Activated naive CD4-positive, alpha-beta T cell treated with anti-CD3 and anti-CD28 coated beads for 36 hours (primary cell): Measurements from ENCODE around the gene RBFA. TPM values are rescaled to one million over a fixed set of nuclear protein-coding genes. Genes with fewer than 3 reads are reported as not detected.

Source experiments
- CTCF ChIA-PET: fragments of 350-600 bp; sonication (Branson Sonifier 250); formaldehyde crosslinking; loops from one replicate; lab custom pipeline; 2021; ENCODE audit warnings: antibody characterized with exemption; lab: Charles Lee
- DNase-seq: peaks from one replicate; pipeline ENCODE4 v3.0.0-alpha.2; 2020
- H3K27ac Mint-ChIP-seq: one replicate; pipeline ENCODE4 v1.8.0; 2021; ENCODE audit warnings: mild to moderate bottlenecking, mixed read lengths
- H3K27me3 Mint-ChIP-seq: one replicate; pipeline ENCODE4 v1.8.0; 2021; ENCODE audit warnings: low read depth, mixed read lengths
- H3K36me3 Mint-ChIP-seq: one replicate; pipeline ENCODE4 v1.8.0; 2021; ENCODE audit warnings: low read depth, mixed read lengths
- H3K4me1 Mint-ChIP-seq: one replicate; pipeline ENCODE4 v1.8.0; 2021; ENCODE audit warnings: low read depth, mixed read lengths
- H3K4me3 Mint-ChIP-seq: one replicate; pipeline ENCODE4 v1.8.0; 2021; ENCODE audit warnings: mild to moderate bottlenecking, moderate library complexity, mixed read lengths
- H3K9me3 Mint-ChIP-seq: one replicate; pipeline ENCODE4 v1.8.0; 2021; ENCODE audit warnings: mixed read lengths
- intact Hi-C: fragments of 100-400 bp; cut with micrococcal nuclease; formaldehyde crosslinking; loops from one replicate; pipeline ENCODE4 v1.15.1; 2023
- total RNA-seq, 2 experiments: library from RNA; stranded (reverse); gene quantifications; one replicate each; pipeline ENCODE4 v1.2.3, GENCODE V29; 2021

Gene RBFA
- total RNA-seq, 2 experiments from 2014 or later, result 35.7 to 36.0 TPM

GRCh38 chr18:80046961-80047541, 12.8 kb downstream of the RBFA start:
- H3K36me3 Mint-ChIP-seq, result peaks cover 47% of the 10 kb centered on the region
- no peaks in the 10 kb centered on the region for H3K4me1 Mint-ChIP-seq
- CTCF ChIA-PET, result no interaction called here
- no peak overlapping the region for H3K4me3 Mint-ChIP-seq
- intact Hi-C loops, result no loop called here
- DNase-seq, result no peak
- peaks cover 12% of the 10 kb centered on the region for H3K9me3 Mint-ChIP-seq
- no peak overlapping the region for H3K27ac Mint-ChIP-seq
- no peaks in the 10 kb centered on the region for H3K27me3 Mint-ChIP-seq

GRCh38 chr18:80050797-80051196, 16.6 kb downstream of the RBFA start:
- no peak for DNase-seq
- peaks cover 37% of the 10 kb centered on the region for H3K9me3 Mint-ChIP-seq
- peaks cover 31% of the 10 kb centered on the region for H3K36me3 Mint-ChIP-seq
- no peak overlapping the region for H3K4me3 Mint-ChIP-seq
- no peaks in the 10 kb centered on the region for H3K27me3 Mint-ChIP-seq
- H3K27ac Mint-ChIP-seq, result no peak overlapping the region
- intact Hi-C loops, result no loop called here
- no peaks in the 10 kb centered on the region for H3K4me1 Mint-ChIP-seq
- CTCF ChIA-PET, result no interaction called here

- intact Hi-C loops, result no loop called here
Measured at GRCh38 chr18:80056095-80056494, 21.9 kb downstream of the RBFA start.

GRCh38 chr18:80059945-80060344, 25.7 kb downstream of the RBFA start:
- no peak overlapping the region for H3K27ac Mint-ChIP-seq
- H3K4me3 Mint-ChIP-seq, result no peak overlapping the region
- H3K4me1 Mint-ChIP-seq, result no peaks in the 10 kb centered on the region
- H3K36me3 Mint-ChIP-seq, result peaks cover 7% of the 10 kb centered on the region
- peaks cover 34% of the 10 kb centered on the region for H3K9me3 Mint-ChIP-seq
- no peaks in the 10 kb centered on the region for H3K27me3 Mint-ChIP-seq
- intact Hi-C loops, result no loop called here
- CTCF ChIA-PET, result no interaction called here
- DNase-seq, result no peak

More at GRCh38 chr18:80056095-80056494, 21.9 kb downstream of the RBFA start:
- DNase-seq, result no peak
- H3K9me3 Mint-ChIP-seq, result peaks cover 58% of the 10 kb centered on the region
- H3K4me3 Mint-ChIP-seq, result no peak overlapping the region
- no peaks in the 10 kb centered on the region for H3K27me3 Mint-ChIP-seq
- CTCF ChIA-PET, result no interaction called here
- H3K27ac Mint-ChIP-seq, result no peak overlapping the region
- peaks cover 16% of the 10 kb centered on the region for H3K36me3 Mint-ChIP-seq
- H3K4me1 Mint-ChIP-seq, result no peaks in the 10 kb centered on the region

GRCh38 chr18:80065705-80066104, 31.5 kb downstream of the RBFA start:
- Mint-ChIP-seq H3K9me3 (peaks cover 7% of the 10 kb centered on the region), H3K4me1 (no peaks in the 10 kb centered on the region), H3K27me3 (no peaks in the 10 kb centered on the region), H3K27ac (no peak overlapping the region), H3K4me3 (no peak overlapping the region), H3K36me3 (peaks cover 4% of the 10 kb centered on the region)
- no peak for DNase-seq
- CTCF ChIA-PET, result no interaction called here
- intact Hi-C loops, result no loop called here

GRCh38 chr18:80067321-80067720, 33.1 kb downstream of the RBFA start:
- Mint-ChIP-seq H3K9me3 (peaks cover 2% of the 10 kb centered on the region), H3K27ac (no peak overlapping the region), H3K4me3 (no peak overlapping the region), H3K36me3 (no peaks in the 10 kb centered on the region), H3K4me1 (no peaks in the 10 kb centered on the region), H3K27me3 (no peaks in the 10 kb centered on the region)
- intact Hi-C loops, result no loop called here
- DNase-seq, result no peak
- CTCF ChIA-PET, result no interaction called here

- Mint-ChIP-seq H3K9me3 (no peaks in the 10 kb centered on the region), H3K4me1 (no peaks in the 10 kb centered on the region), H3K27me3 (no peaks in the 10 kb centered on the region), H3K36me3 (no peaks in the 10 kb centered on the region), H3K27ac (no peak overlapping the region), H3K4me3 (no peak overlapping the region)
- intact Hi-C loops, result no loop called here
- CTCF ChIA-PET, result no interaction called here
- DNase-seq, result no peak
Measured at GRCh38 chr18:80067897-80068296, 33.7 kb downstream of the RBFA start.

- Mint-ChIP-seq H3K27ac (no peak overlapping the region), H3K36me3 (no peaks in the 10 kb centered on the region), H3K4me1 (no peaks in the 10 kb centered on the region), H3K27me3 (no peaks in the 10 kb centered on the region), H3K4me3 (no peak overlapping the region), H3K9me3 (no peaks in the 10 kb centered on the region)
- intact Hi-C loops, result no loop called here
- no peak for DNase-seq
- CTCF ChIA-PET, result no interaction called here
Measured at GRCh38 chr18:80068571-80069272, 34.5 kb downstream of the RBFA start.

- CTCF ChIA-PET, result no interaction called here
- no peaks in the 10 kb centered on the region for H3K36me3 Mint-ChIP-seq
- no peaks in the 10 kb centered on the region for H3K9me3 Mint-ChIP-seq
- no peaks in the 10 kb centered on the region for H3K4me1 Mint-ChIP-seq
- no peak overlapping the region for H3K4me3 Mint-ChIP-seq
- intact Hi-C loops, result no loop called here
- H3K27ac Mint-ChIP-seq, result no peak overlapping the region
- no peaks in the 10 kb centered on the region for H3K27me3 Mint-ChIP-seq
- no peak for DNase-seq
Measured at GRCh38 chr18:80070825-80071224, 36.6 kb downstream of the RBFA start.

- no peaks in the 10 kb centered on the region for H3K9me3 Mint-ChIP-seq
- intact Hi-C loops, result no loop called here
- H3K4me1 Mint-ChIP-seq, result no peaks in the 10 kb centered on the region
- CTCF ChIA-PET, result no interaction called here
- no peak overlapping the region for H3K27ac Mint-ChIP-seq
- no peak for DNase-seq
- H3K27me3 Mint-ChIP-seq, result no peaks in the 10 kb centered on the region
- H3K36me3 Mint-ChIP-seq, result no peaks in the 10 kb centered on the region
- no peak overlapping the region for H3K4me3 Mint-ChIP-seq
Measured at GRCh38 chr18:80074183-80074582, 39.9 kb downstream of the RBFA start.

GRCh38 chr18:80074697-80075096, 40.5 kb downstream of the RBFA start:
- Mint-ChIP-seq H3K36me3 (no peaks in the 10 kb centered on the region), H3K4me1 (no peaks in the 10 kb centered on the region), H3K27ac (no peak overlapping the region), H3K27me3 (no peaks in the 10 kb centered on the region), H3K4me3 (no peak overlapping the region), H3K9me3 (no peaks in the 10 kb centered on the region)
- DNase-seq, result no peak
- CTCF ChIA-PET, result no interaction called here
- intact Hi-C loops, result no loop called here

- Mint-ChIP-seq H3K27ac (no peak overlapping the region), H3K27me3 (peaks cover 3% of the 10 kb centered on the region), H3K4me1 (no peaks in the 10 kb centered on the region), H3K36me3 (no peaks in the 10 kb centered on the region), H3K9me3 (no peaks in the 10 kb centered on the region), H3K4me3 (no peak overlapping the region)
- CTCF ChIA-PET, result no interaction called here
- DNase-seq, result no peak
- intact Hi-C loops, result no loop called here
Measured at GRCh38 chr18:80075940-80076339, 41.7 kb downstream of the RBFA start.

GRCh38 chr18:80076379-80076778, 42.1 kb downstream of the RBFA start:
- Mint-ChIP-seq H3K27ac (no peak overlapping the region), H3K27me3 (peaks cover 3% of the 10 kb centered on the region), H3K36me3 (no peaks in the 10 kb centered on the region), H3K4me3 (no peak overlapping the region), H3K9me3 (no peaks in the 10 kb centered on the region), H3K4me1 (no peaks in the 10 kb centered on the region)
- no peak for DNase-seq
- CTCF ChIA-PET, result no interaction called here
- intact Hi-C loops, result no loop called here
